Testis (tissue), 2 donors: Measurements from ENCODE around the gene PUSL1.

Experiments used
- POLR2A ChIP-seq: fragments of 450-650 bp; IDR thresholded peaks from one replicate; pipeline ENCODE4 v1.6.1; 2017; ENCODE audit warnings: antibody characterized with exemption, mild to moderate bottlenecking, moderate library complexity
- TF ChIP-seq, protein P1 (sequence below), 3 experiments: fragments of 450-650 bp in 2 of 3; fragments of 200-600 bp in 1 of 3; sonication (generic) in 1 of 3; IDR thresholded peaks; one replicate each; pipeline ENCODE4 v1.5.1; 2016 to 2019; ENCODE audit warnings: antibody characterized with exemption in 3 of 3, mild to moderate bottlenecking in 2 of 3, moderate library complexity in 1 of 3

DNA sequence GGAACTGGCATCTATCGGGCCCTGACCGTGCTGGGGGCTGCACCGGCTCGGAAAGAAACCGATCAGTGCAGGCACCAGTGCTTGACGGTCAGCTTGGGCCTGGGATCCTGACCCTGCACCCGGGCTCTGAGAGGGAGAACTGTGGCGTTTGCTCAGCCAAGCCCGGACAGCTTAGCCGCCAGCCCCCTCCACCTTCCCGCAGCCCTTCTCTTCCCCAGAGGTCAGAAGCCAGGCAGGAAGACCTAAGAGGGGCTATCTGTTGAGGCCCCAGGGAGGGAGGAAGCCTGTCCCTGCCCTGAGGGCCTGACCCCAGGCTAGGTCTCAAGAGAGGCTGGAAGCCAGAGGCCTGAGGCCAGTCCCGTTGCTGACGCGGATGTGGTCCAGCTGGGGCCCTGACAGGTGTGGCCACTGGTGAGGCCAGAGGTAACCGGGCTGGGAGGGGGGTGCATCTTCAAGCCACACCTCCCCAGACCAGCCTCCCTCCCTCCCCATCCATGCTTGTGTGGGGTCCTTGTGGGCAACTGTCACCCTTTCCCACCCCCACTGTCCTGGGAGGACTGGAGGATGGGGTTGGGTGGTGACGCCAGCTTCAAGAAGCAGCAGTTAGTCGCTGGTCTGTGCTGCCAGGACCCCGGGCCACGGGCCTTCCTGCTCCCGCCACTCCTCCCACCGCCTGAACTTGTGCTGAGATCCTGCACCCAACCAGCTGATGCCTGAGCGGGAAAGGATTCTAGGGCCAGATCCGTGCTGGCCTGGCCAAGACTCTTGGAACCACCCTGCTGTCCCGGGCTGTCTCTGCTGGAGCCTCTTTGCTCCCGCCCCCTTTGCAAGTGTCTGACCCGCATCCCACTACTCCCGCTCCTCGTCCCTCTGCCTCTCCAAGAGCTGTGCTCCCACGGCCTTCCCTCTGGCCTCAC lies 43.4 kb downstream of the PUSL1 start:
- no peak for TF ChIP-seq POLR2A
- TF ChIP-seq, protein P1, sequence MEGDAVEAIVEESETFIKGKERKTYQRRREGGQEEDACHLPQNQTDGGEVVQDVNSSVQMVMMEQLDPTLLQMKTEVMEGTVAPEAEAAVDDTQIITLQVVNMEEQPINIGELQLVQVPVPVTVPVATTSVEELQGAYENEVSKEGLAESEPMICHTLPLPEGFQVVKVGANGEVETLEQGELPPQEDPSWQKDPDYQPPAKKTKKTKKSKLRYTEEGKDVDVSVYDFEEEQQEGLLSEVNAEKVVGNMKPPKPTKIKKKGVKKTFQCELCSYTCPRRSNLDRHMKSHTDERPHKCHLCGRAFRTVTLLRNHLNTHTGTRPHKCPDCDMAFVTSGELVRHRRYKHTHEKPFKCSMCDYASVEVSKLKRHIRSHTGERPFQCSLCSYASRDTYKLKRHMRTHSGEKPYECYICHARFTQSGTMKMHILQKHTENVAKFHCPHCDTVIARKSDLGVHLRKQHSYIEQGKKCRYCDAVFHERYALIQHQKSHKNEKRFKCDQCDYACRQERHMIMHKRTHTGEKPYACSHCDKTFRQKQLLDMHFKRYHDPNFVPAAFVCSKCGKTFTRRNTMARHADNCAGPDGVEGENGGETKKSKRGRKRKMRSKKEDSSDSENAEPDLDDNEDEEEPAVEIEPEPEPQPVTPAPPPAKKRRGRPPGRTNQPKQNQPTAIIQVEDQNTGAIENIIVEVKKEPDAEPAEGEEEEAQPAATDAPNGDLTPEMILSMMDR (IDR thresholded peaks at IDR 0.05): no peak
